Endothelial cell of umbilical vein (primary cell): ENCODE results near the gene ABCC11.

Experiments used
- CTCF ChIP-seq, 2 donors: IDR thresholded peaks; 1 replicate in 1 of 2; 2 replicates in 1 of 2; pipeline ENCODE4 v1.5.1; 2011; ENCODE audit warnings: low read length in 2 of 2, mild to moderate bottlenecking in 2 of 2, moderate library complexity in 2 of 2, control low read depth in 1 of 2, inconsistent platforms in 1 of 2, low read depth in 1 of 2; ENCODE audit not compliant: insufficient read depth in 1 of 2; ENCODE audit errors: extremely low read depth in 1 of 2
- POLR2AphosphoS5 ChIP-seq: IDR thresholded peaks from 2 replicates; pipeline ENCODE4 v1.6.1; 2012; ENCODE audit warnings: low read depth, mild to moderate bottlenecking, control low read depth, low read length, moderate library complexity; ENCODE audit not compliant: insufficient read depth

GRCh38 chr16:48277158-48277557, 29.8 kb upstream of the ABCC11 start:
- TF ChIP-seq POLR2AphosphoS5, result no peak
- TF ChIP-seq CTCF (IDR thresholded peaks at IDR 0.05; ENCODE audit: extremely low read depth in 1 of 2, insufficient read depth in 1 of 2, low read depth in 1 of 2, low read length in 2 of 2), result no peak
